SH-SY5Y (cell line): Measurements from ENCODE around the gene TWIST2.

Experiments
- GATA2 ChIP-seq: IDR thresholded peaks from 2 replicates; pipeline ENCODE4 v1.6.1; 2011; ENCODE audit warnings: mild to moderate bottlenecking, low read depth, low read length
- GATA3 ChIP-seq: IDR thresholded peaks from 2 replicates; pipeline ENCODE4 v1.6.1; 2011; ENCODE audit warnings: low read depth, mild to moderate bottlenecking, low read length, moderate library complexity

DNA sequence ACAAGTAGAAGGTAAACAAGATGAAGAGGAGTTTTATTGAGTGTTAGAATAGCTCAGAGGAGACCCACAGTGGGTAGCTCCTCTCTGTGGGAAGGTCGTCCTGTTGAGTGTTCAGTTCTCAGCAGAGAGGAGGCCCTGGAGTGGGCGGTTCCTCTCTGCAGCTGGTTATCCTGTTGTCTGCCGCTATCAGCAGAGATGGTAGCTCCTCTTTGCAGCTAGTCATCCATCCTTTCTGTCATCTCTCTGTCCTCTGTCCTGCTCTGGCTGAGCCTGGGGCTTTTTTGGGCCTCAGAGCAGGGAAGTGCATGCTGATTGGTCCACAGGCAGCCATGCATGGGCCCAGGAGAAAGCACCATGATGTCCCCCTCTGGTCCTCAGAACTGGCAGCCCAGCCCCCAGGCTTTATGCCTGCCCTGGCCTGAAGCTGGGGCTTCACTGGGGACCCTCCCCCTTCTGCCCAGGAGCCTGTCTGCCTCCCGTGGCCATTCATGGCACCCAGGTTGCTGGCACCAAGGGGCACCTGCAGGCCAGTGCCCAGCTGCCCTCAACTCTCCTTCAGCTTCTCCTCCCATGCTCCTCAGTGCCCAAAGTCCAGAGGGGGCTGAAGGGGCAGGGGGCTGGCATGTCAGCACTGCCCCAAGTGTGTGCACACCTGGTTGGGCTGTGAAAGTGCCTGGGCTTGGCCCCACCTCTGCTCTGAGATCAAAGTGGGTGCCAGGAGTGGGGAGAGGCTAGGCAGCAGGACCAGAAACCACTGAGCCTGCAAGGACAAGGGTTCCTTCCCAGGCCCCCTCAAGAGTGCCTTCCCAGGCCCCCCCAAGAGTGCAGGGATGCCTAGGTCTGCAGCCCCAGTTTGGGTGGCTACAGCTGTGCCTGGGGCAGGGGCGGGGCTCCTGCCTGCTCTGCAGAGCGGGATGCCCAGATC is 98.7 kb downstream of the TWIST2 start:
- TF ChIP-seq GATA2 (no peak), GATA3 (no peak)
